GM12878 (cell line): ENCODE measurements around the gene SP6. TPM values are rescaled to one million over a fixed set of nuclear protein-coding genes. Genes with fewer than 3 reads are reported as not detected.

ENCODE experiments used
- ATAC-seq: fragments of 200-7000 bp; cut with Tn5 transposase; 3 replicates; pipeline ENCODE4 v1.9.1; 2020; ENCODE audit warnings: mild to moderate bottlenecking, moderate library complexity
- BruUV-seq: library from RNA; stranded (reverse); fragments of 400-500 nt; replicated peaks from 2 replicates; lab custom pipeline; 2021; lab: Mats Ljungman, UMichigan
- CTCF ChIA-PET: fragments of 300-600 bp; sonication (Branson Sonifier 250); formaldehyde crosslinking; extraction: SDS; loops from one replicate; lab custom pipeline; 2021; ENCODE audit warnings: inconsistent platforms; lab: Yijun Ruan, JAX
- POLR2A ChIA-PET: fragments of 350-600 bp; formaldehyde crosslinking; extraction: SDS; loops from one replicate; lab custom pipeline; 2021; ENCODE audit warnings: inconsistent platforms; lab: Charles Lee
- RAD21 ChIA-PET: fragments of 300-600 bp; sonication (Branson Sonifier 250); formaldehyde crosslinking; loops from one replicate; lab custom pipeline; 2023; ENCODE audit warnings: antibody characterized with exemption; ENCODE audit not compliant: unreplicated experiment; lab: Charles Lee
- SMC1A ChIA-PET: fragments of 300-600 bp; sonication (Branson Sonifier 250); formaldehyde crosslinking; loops from one replicate; lab custom pipeline; 2023; ENCODE audit not compliant: unreplicated experiment, uncharacterized antibody; lab: Charles Lee
- DNase-seq: peaks from one replicate; pipeline ENCODE4 v3.0.0-alpha.2; 2011; ENCODE audit warnings: low read depth, low spot score
- FAIRE-seq: peaks from 3 replicates; lab custom pipeline; 2011; peaks lifted over from hg19 to GRCh38; lab: Jason Lieb, UNC
- H2AFZ ChIP-seq: 2 replicates; pipeline ENCODE4 v1.6.0; 2011; ENCODE audit warnings: low read depth, low read length, control low read depth; ENCODE audit not compliant: control insufficient read depth
- H3K27ac ChIP-seq: 2 replicates; pipeline ENCODE4 v1.5.1; 2011; ENCODE audit warnings: control low read depth; ENCODE audit not compliant: control insufficient read depth, insufficient read depth
- H3K27me3 ChIP-seq, 2 experiments: replicated peaks in 1 of 2; 2 replicates each; pipeline versions ENCODE4 v1.6.0 to v1.6.1; 2011; ENCODE audit warnings: low read length in 1 of 2; ENCODE audit not compliant: control insufficient read depth in 2 of 2, insufficient read depth in 2 of 2
- H3K36me3 ChIP-seq, 2 experiments: 2 replicates each; pipeline ENCODE4 v1.5.1; 2011; ENCODE audit warnings: low read length in 1 of 2; ENCODE audit not compliant: control insufficient read depth in 2 of 2, insufficient read depth in 2 of 2
- H3K4me1 ChIP-seq: 2 replicates; pipeline ENCODE4 v1.6.1; 2011; ENCODE audit warnings: mild to moderate bottlenecking, low read length, moderate library complexity, mixed read lengths; ENCODE audit not compliant: control insufficient read depth, insufficient read depth
- H3K4me2 ChIP-seq: 2 replicates; pipeline ENCODE4 v1.6.0; 2011; ENCODE audit warnings: control low read depth; ENCODE audit not compliant: control insufficient read depth, insufficient read depth
- H3K4me3 ChIP-seq: fragments of 200-600 bp; sonication (generic); 2 replicates; pipeline ENCODE4 v1.5.1; 2016
- H3K79me2 ChIP-seq: 2 replicates; pipeline ENCODE4 v1.6.0; 2011; ENCODE audit warnings: low read length; ENCODE audit not compliant: control insufficient read depth, insufficient read depth
- H3K9ac ChIP-seq: 2 replicates; pipeline ENCODE4 v1.8.0; 2011; ENCODE audit warnings: low read length, control low read depth, mixed read lengths; ENCODE audit not compliant: control insufficient read depth, insufficient read depth
- H3K9me3 ChIP-seq: replicated peaks from 3 replicates; pipeline ENCODE4 v1.5.1; 2011; ENCODE audit warnings: mild to moderate bottlenecking, low read length; ENCODE audit not compliant: control insufficient read depth, insufficient read depth
- H4K20me1 ChIP-seq: 2 replicates; pipeline ENCODE4 v1.6.0; 2011; ENCODE audit not compliant: control insufficient read depth, insufficient read depth
- BACH1 ChIP-seq: fragments of 450-650 bp; IDR thresholded peaks from 2 replicates; pipeline ENCODE4 v1.6.1; 2017; ENCODE audit warnings: mild to moderate bottlenecking, borderline replicate concordance
- CHD1 ChIP-seq: IDR thresholded peaks from 2 replicates; pipeline ENCODE4 v1.6.1; 2012; ENCODE audit warnings: low read depth, low read length, improper control_type of control experiment
- CHD4 ChIP-seq: fragments of 200-600 bp; sonication (generic); IDR thresholded peaks from 2 replicates; pipeline ENCODE4 v1.6.1; 2016; ENCODE audit warnings: mild to moderate bottlenecking
- KDM1A ChIP-seq: fragments of 200-600 bp; sonication (generic); IDR thresholded peaks from 2 replicates; pipeline ENCODE4 v1.6.1; 2016; ENCODE audit warnings: borderline replicate concordance
- MAX ChIP-seq: IDR thresholded peaks from 2 replicates; pipeline ENCODE4 v1.6.1; 2012; ENCODE audit warnings: low read depth, low read length, improper control_type of control experiment
- MEF2B ChIP-seq: fragments of 450-650 bp; IDR thresholded peaks from 2 replicates; pipeline ENCODE4 v1.6.1; 2018; ENCODE audit warnings: mild to moderate bottlenecking, moderate library complexity; ENCODE audit not compliant: partially characterized antibody, poor library complexity, severe bottlenecking
- WGBS: methylation state at CpG from one replicate; pipeline ENCODE4 v1.1.6; 2016; ENCODE audit warnings: low lambda C conversion rate; ENCODE audit not compliant: insufficient replicate concordance, insufficient coverage; ENCODE audit errors: missing lambda C conversion rate; 5-methylcytosine and 5-hydroxymethylcytosine counted together
- in situ Hi-C: fragments of 300-500 bp; cut with MboI; formaldehyde crosslinking; loops from 9 replicates; pipeline ENCODE4 v1.14.3; 2018; ENCODE audit warnings: mixed read lengths
- intact Hi-C: fragments of 100-400 bp; cut with micrococcal nuclease; formaldehyde crosslinking; loops from one replicate; pipeline ENCODE4 v1.14.2; 2022; ENCODE audit not compliant: unreplicated experiment
- polyA plus RNA-seq, 11 experiments: library from polyadenylated mRNA; depleted of rRNA in 4 of 11; unstranded in 6 of 11; stranded (reverse) in 5 of 11; fragments of >200 nt; fragmentation: Nextera tagmentation in 4 of 11; fragmentation: Illumina TruSeq in 1 of 11; extraction: Ambion mirVana in 4 of 11; extraction: Trizol in 1 of 11; gene quantifications; 1 replicate in 1 of 11; 2 replicates in 10 of 11; pipeline versions ENCODE4 v1.2.1 to v1.2.3, GENCODE V29; 2011 to 2016; ENCODE audit warnings: inconsistent platforms in 2 of 11, missing spikeins in 2 of 11, low read depth in 1 of 11
- total RNA-seq, 4 experiments: library from RNA; depleted of rRNA in 3 of 4; stranded (reverse); fragments of >200 nt in 3 of 4; fragmentation: Illumina TruSeq in 1 of 4; extraction: Trizol in 1 of 4; gene quantifications; 2 replicates each; pipeline versions ENCODE4 v1.2.1 to v1.2.3, GENCODE V29; 2013 to 2021
- TF ChIP-seq, protein P1 (sequence below): fragments of 450-650 bp; IDR thresholded peaks from 2 replicates; pipeline ENCODE4 v1.6.1; 2016; ENCODE audit warnings: mild to moderate bottlenecking

SP6 gene
- total and polyA plus RNA-seq, 10 of the 15 experiments (the other 5 are each of a cell fraction or from before 2014, with no cell fraction given): 0.05 to 0.15 (median 0.06) TPM; not detected in 7

DNA sequence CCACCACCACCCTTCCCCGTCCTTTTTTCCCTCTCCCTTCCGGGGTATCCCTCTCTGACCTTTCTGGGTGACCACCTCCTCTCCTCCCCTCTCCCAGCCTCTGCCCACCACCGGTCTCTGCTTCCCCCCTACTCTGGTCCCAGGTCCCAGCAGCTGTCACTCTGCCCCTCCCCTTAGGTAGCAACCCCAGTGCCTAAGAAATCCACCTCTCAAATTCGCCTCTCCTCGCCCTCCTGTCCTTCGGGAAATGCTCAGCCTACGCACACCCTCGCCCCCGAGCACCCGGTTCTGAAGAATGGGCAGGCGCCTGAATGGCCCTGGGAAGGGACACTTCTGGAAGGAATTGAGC is 775 bp upstream of the SP6 start:
- no peaks in the 10 kb centered on the region for H3K36me3 ChIP-seq
- H4K20me1 ChIP-seq: no peaks in the 10 kb centered on the region
- ChIA-PET RAD21 (interaction anchor here (1.3 to 1.4 kb wide), 3 partner anchors 9 to 39 kb away, joined by 3 to 4 read pairs (median 4); no protein-coding TSS in a partner anchor), POLR2A (no interaction called here)
- WGBS: 15% methylated on average over 9 of the region's 11 CpGs
- no peak overlapping the region for H3K4me3 ChIP-seq
- H3K27ac ChIP-seq: no peak overlapping the region
- peak overlapping the region; percentile 61; the same call in 1 of the 2 replicates for H3K4me2 ChIP-seq
- no TSS peak for BruUV-seq
- peaks cover 5% of the 10 kb centered on the region for H3K4me1 ChIP-seq
- no peaks in the 10 kb centered on the region for H3K79me2 ChIP-seq
- intact Hi-C loops: no loop called here
- H3K9ac ChIP-seq: no peak overlapping the region
- FAIRE-seq (no peak), ATAC-seq (no peak)
- no peaks in the 10 kb centered on the region for H3K9me3 ChIP-seq
- H3K27me3 ChIP-seq: peaks cover 25 to 57% of the 10 kb centered on the region in 2 experiments
- no peak for TF ChIP-seq CHD1
- TF ChIP-seq MAX: no peak
- TF ChIP-seq KDM1A: no peak
- TF ChIP-seq, protein P1, sequence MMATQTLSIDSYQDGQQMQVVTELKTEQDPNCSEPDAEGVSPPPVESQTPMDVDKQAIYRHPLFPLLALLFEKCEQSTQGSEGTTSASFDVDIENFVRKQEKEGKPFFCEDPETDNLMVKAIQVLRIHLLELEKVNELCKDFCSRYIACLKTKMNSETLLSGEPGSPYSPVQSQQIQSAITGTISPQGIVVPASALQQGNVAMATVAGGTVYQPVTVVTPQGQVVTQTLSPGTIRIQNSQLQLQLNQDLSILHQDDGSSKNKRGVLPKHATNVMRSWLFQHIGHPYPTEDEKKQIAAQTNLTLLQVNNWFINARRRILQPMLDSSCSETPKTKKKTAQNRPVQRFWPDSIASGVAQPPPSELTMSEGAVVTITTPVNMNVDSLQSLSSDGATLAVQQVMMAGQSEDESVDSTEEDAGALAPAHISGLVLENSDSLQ: no peak
- TF ChIP-seq CHD4: no peak
- TF ChIP-seq MEF2B: no peak
- no peak for TF ChIP-seq BACH1
- TF ChIP-seq, all 136 proteins: peak for 0
- ChIA-PET SMC1A (interaction anchor here (0.8 to 13.1 kb wide), 2 partner anchors 9 to 37 kb away, joined by 3 to 231 read pairs; partner anchors contain the start of gene SP2), CTCF (interaction anchor here (0.6 to 1.6 kb wide), 5 partner anchors 9 to 38 kb away, joined by 3 to 5 read pairs (median 3); partner anchors contain the start of gene SCRN2)
- in situ Hi-C loops: no loop called here
- H2AFZ ChIP-seq: no peak overlapping the region
- no peak for DNase-seq
